WTC11 (cell line): Measurements from ENCODE around the gene WDR90. TPM values are rescaled to one million over a fixed set of nuclear protein-coding genes. Genes with fewer than 3 reads are reported as not detected.

Experiments
- ATAC-seq: fragments of 200-7000 bp; cut with Tn5 transposase; 2 replicates; pipeline ENCODE4 v1.10.0; 2021; ENCODE audit warnings: mild to moderate bottlenecking, moderate library complexity
- CTCF ChIA-PET: fragments of 300-600 bp; sonication (Branson Sonifier 250); formaldehyde crosslinking; loops from one replicate; lab custom pipeline; 2021; ENCODE audit warnings: antibody characterized with exemption; lab: Charles Lee
- POLR2A ChIA-PET: fragments of 350-600 bp; sonication (Branson Sonifier 250); formaldehyde crosslinking; loops from one replicate; lab custom pipeline; 2021; ENCODE audit warnings: antibody characterized with exemption; lab: Charles Lee
- DNase-seq: peaks from one replicate; pipeline ENCODE4 v3.0.0; 2021; ENCODE audit warnings: low spot score
- H3K27ac Mint-ChIP-seq: 2 replicates; pipeline ENCODE4 v1.8.0; 2021; ENCODE audit warnings: mixed read lengths
- H3K27me3 Mint-ChIP-seq: 2 replicates; pipeline ENCODE4 v1.8.0; 2021; ENCODE audit warnings: low read depth, mild to moderate bottlenecking, moderate library complexity, mixed read lengths
- H3K36me3 Mint-ChIP-seq: 2 replicates; pipeline ENCODE4 v1.8.0; 2021; ENCODE audit warnings: mixed read lengths
- H3K4me1 Mint-ChIP-seq: 2 replicates; pipeline ENCODE4 v1.8.0; 2022; ENCODE audit warnings: mixed read lengths
- H3K4me3 Mint-ChIP-seq: 2 replicates; pipeline ENCODE4 v1.8.0; 2021; ENCODE audit warnings: mild to moderate bottlenecking, moderate library complexity, mixed read lengths
- H3K9me3 Mint-ChIP-seq: 2 replicates; pipeline ENCODE4 v1.8.0; 2021; ENCODE audit warnings: mixed read lengths
- ATF1 ChIP-seq: sonication (generic); formaldehyde crosslinking; IDR thresholded peaks from 2 replicates; pipeline ENCODE4 v1.8.1; 2023; ENCODE audit warnings: mild to moderate bottlenecking, moderate library complexity, missing genetic modification reagents
- ESRRA ChIP-seq: sonication (generic); formaldehyde crosslinking; IDR thresholded peaks from 2 replicates; pipeline ENCODE4 v1.8.1; 2022; ENCODE audit warnings: mild to moderate bottlenecking, missing genetic modification reagents, borderline replicate concordance
- FOXJ3 ChIP-seq: sonication (generic); formaldehyde crosslinking; IDR thresholded peaks from 2 replicates; pipeline ENCODE4 v1.9.0; 2021; ENCODE audit warnings: missing genetic modification reagents, mild to moderate bottlenecking, borderline replicate concordance
- FOXK1 ChIP-seq: sonication (generic); formaldehyde crosslinking; IDR thresholded peaks from 2 replicates; pipeline ENCODE4 v1.8.0; 2022; ENCODE audit warnings: mild to moderate bottlenecking, moderate library complexity, missing genetic modification reagents
- FOXP4 ChIP-seq: sonication (generic); formaldehyde crosslinking; IDR thresholded peaks from 2 replicates; pipeline ENCODE4 v1.8.0; 2022; ENCODE audit warnings: mild to moderate bottlenecking, missing genetic modification reagents
- HMGA2 ChIP-seq: fragments of 250-450 bp; sonication (Bioruptor Pico); IDR thresholded peaks from 2 replicates; pipeline ENCODE4 v1.4.0; 2021; ENCODE audit warnings: mild to moderate bottlenecking, moderate library complexity
- NR1H2 ChIP-seq: sonication (generic); formaldehyde crosslinking; IDR thresholded peaks from 2 replicates; pipeline ENCODE4 v1.9.0; 2021; ENCODE audit warnings: mild to moderate bottlenecking, moderate library complexity, missing genetic modification reagents
- NR2C2 ChIP-seq: sonication (generic); formaldehyde crosslinking; IDR thresholded peaks from 2 replicates; pipeline ENCODE4 v1.8.0; 2022; ENCODE audit warnings: mild to moderate bottlenecking, missing genetic modification reagents
- NR3C1 ChIP-seq: sonication (generic); formaldehyde crosslinking; conservative IDR thresholded peaks from 2 replicates; pipeline ENCODE4 v1.8.1; 2023; ENCODE audit warnings: low read depth, mild to moderate bottlenecking, missing genetic modification reagents
- OVOL2 ChIP-seq: fragments of 250-450 bp; sonication (Bioruptor Pico); IDR thresholded peaks from 2 replicates; pipeline ENCODE4 v1.9.0; 2021; ENCODE audit warnings: mild to moderate bottlenecking, borderline replicate concordance
- RORB ChIP-seq: fragments of 250-450 bp; sonication (Bioruptor Pico); IDR thresholded peaks from 2 replicates; pipeline ENCODE4 v1.9.0; 2021; ENCODE audit warnings: mild to moderate bottlenecking
- TEAD4 ChIP-seq: sonication (generic); formaldehyde crosslinking; IDR thresholded peaks from 2 replicates; pipeline ENCODE4 v1.8.0; 2022; ENCODE audit warnings: mild to moderate bottlenecking, missing genetic modification reagents
- ZNF263 ChIP-seq: sonication (generic); formaldehyde crosslinking; IDR thresholded peaks from 2 replicates; pipeline ENCODE4 v1.8.1; 2022; ENCODE audit warnings: low read depth, mild to moderate bottlenecking, moderate library complexity, missing genetic modification reagents
- ZSCAN18 ChIP-seq: fragments of 250-450 bp; sonication (Bioruptor Pico); IDR thresholded peaks from 2 replicates; pipeline ENCODE4 v2.1.2; 2022; ENCODE audit warnings: mild to moderate bottlenecking, moderate library complexity
- total RNA-seq: library from RNA; stranded (reverse); gene quantifications from 3 replicates; pipeline ENCODE4 v1.2.3, GENCODE V29; 2021
- TF ChIP-seq, protein P1 (sequence below): sonication (generic); formaldehyde crosslinking; IDR thresholded peaks from 2 replicates; pipeline ENCODE4 v1.8.0; 2022; ENCODE audit warnings: mild to moderate bottlenecking, missing genetic modification reagents
- TF ChIP-seq, protein P2 (sequence below): fragments of 250-450 bp; sonication (Bioruptor Pico); IDR thresholded peaks from 2 replicates; pipeline ENCODE4 v1.9.0; 2021; ENCODE audit warnings: mild to moderate bottlenecking, borderline replicate concordance
- TF ChIP-seq, protein P3 (sequence below): sonication (generic); formaldehyde crosslinking; IDR thresholded peaks from 2 replicates; pipeline ENCODE4 v1.8.0; 2023; ENCODE audit warnings: mild to moderate bottlenecking, missing genetic modification reagents
- TF ChIP-seq, protein P4 (sequence below): fragments of 250-450 bp; sonication (Bioruptor Pico); IDR thresholded peaks from 2 replicates; pipeline ENCODE4 v1.9.0; 2021; ENCODE audit warnings: moderate library complexity, mild to moderate bottlenecking, inconsistent platforms, borderline replicate concordance

The WDR90 gene
- total RNA-seq, 1 experiment from 2014 or later, result 75.8 TPM

- TF ChIP-seq, protein P1, sequence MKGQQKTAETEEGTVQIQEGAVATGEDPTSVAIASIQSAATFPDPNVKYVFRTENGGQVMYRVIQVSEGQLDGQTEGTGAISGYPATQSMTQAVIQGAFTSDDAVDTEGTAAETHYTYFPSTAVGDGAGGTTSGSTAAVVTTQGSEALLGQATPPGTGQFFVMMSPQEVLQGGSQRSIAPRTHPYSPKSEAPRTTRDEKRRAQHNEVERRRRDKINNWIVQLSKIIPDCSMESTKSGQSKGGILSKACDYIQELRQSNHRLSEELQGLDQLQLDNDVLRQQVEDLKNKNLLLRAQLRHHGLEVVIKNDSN (CRISPR knock-in tag), result no peak
- TF ChIP-seq, protein P2, sequence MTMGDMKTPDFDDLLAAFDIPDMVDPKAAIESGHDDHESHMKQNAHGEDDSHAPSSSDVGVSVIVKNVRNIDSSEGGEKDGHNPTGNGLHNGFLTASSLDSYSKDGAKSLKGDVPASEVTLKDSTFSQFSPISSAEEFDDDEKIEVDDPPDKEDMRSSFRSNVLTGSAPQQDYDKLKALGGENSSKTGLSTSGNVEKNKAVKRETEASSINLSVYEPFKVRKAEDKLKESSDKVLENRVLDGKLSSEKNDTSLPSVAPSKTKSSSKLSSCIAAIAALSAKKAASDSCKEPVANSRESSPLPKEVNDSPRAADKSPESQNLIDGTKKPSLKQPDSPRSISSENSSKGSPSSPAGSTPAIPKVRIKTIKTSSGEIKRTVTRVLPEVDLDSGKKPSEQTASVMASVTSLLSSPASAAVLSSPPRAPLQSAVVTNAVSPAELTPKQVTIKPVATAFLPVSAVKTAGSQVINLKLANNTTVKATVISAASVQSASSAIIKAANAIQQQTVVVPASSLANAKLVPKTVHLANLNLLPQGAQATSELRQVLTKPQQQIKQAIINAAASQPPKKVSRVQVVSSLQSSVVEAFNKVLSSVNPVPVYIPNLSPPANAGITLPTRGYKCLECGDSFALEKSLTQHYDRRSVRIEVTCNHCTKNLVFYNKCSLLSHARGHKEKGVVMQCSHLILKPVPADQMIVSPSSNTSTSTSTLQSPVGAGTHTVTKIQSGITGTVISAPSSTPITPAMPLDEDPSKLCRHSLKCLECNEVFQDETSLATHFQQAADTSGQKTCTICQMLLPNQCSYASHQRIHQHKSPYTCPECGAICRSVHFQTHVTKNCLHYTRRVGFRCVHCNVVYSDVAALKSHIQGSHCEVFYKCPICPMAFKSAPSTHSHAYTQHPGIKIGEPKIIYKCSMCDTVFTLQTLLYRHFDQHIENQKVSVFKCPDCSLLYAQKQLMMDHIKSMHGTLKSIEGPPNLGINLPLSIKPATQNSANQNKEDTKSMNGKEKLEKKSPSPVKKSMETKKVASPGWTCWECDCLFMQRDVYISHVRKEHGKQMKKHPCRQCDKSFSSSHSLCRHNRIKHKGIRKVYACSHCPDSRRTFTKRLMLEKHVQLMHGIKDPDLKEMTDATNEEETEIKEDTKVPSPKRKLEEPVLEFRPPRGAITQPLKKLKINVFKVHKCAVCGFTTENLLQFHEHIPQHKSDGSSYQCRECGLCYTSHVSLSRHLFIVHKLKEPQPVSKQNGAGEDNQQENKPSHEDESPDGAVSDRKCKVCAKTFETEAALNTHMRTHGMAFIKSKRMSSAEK, result no peak
- no peak for TF ChIP-seq HMGA2 (CRISPR knock-in tag)
- TF ChIP-seq, protein P3, sequence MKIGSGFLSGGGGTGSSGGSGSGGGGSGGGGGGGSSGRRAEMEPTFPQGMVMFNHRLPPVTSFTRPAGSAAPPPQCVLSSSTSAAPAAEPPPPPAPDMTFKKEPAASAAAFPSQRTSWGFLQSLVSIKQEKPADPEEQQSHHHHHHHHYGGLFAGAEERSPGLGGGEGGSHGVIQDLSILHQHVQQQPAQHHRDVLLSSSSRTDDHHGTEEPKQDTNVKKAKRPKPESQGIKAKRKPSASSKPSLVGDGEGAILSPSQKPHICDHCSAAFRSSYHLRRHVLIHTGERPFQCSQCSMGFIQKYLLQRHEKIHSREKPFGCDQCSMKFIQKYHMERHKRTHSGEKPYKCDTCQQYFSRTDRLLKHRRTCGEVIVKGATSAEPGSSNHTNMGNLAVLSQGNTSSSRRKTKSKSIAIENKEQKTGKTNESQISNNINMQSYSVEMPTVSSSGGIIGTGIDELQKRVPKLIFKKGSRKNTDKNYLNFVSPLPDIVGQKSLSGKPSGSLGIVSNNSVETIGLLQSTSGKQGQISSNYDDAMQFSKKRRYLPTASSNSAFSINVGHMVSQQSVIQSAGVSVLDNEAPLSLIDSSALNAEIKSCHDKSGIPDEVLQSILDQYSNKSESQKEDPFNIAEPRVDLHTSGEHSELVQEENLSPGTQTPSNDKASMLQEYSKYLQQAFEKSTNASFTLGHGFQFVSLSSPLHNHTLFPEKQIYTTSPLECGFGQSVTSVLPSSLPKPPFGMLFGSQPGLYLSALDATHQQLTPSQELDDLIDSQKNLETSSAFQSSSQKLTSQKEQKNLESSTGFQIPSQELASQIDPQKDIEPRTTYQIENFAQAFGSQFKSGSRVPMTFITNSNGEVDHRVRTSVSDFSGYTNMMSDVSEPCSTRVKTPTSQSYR, result no peak
- no peak for TF ChIP-seq ZSCAN18 (CRISPR knock-in tag)
- TF ChIP-seq ESRRA (CRISPR knock-in tag), result no peak
- no peak for TF ChIP-seq FOXP4
- no peak for TF ChIP-seq ATF1 (CRISPR knock-in tag)
- no peak for TF ChIP-seq NR3C1
- no peak for TF ChIP-seq FOXK1 (CRISPR knock-in tag)
Measured at GRCh38 chr16:600781-601180, 48.4 kb upstream of the WDR90 start (continued).

GRCh38 chr16:603933-604332 lies 45.2 kb upstream of the WDR90 start:
- ATAC-seq, result no peak
- H3K4me3 Mint-ChIP-seq, result no peak overlapping the region
- POLR2A ChIA-PET, result no interaction called here

DNA sequence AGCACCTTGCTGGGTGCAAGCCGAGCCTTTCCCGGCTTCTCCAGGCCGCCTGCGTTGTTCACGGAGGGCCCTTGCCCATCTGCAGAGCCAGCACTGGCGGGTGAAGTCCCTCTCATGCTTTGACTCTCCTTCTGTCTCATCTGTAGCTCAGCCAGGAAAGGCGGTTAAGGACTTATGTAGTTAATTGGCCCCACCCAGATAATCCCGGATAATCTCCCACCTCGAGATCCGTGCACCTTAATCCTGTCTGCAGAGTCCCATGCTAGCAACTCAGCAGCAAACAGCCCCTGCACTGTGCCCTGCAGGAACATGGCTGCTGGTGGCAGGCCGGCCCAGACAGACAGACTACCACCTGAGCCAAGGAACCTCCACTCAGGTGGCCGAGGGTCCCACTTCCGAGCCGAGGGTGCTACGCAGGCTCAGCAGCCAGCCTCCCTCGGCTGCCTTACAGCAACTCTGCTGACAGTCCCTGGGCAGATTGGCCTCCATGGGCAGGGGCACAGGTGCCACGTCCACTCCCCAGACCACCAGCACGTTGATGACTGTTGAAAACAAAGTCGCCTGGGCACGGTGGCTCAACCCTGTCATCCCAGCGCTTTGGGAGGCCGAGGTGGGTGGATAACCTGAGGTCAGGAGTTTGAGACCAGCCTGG lies 42.4 kb upstream of the WDR90 start:
- no peak for ATAC-seq
- peaks cover 17% of the 10 kb centered on the region for H3K36me3 Mint-ChIP-seq
- TF ChIP-seq NR2C2 (no peak), ZNF263 (CRISPR knock-in tag) (no peak), RORB (no peak), NR1H2 (CRISPR knock-in tag) (no peak), FOXJ3 (CRISPR knock-in tag) (no peak), TEAD4 (CRISPR knock-in tag) (no peak)
- TF ChIP-seq, protein P4, sequence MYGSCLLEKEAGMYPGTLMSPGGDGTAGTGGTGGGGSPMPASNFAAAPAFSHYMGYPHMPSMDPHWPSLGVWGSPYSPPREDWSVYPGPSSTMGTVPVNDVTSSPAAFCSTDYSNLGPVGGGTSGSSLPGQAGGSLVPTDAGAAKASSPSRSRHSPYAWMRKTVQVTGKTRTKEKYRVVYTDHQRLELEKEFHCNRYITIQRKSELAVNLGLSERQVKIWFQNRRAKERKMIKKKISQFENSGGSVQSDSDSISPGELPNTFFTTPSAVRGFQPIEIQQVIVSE (CRISPR knock-in tag), result no peak
- TF ChIP-seq, all 79 proteins: peak for 0
- H3K27me3 Mint-ChIP-seq, result no peaks in the 10 kb centered on the region
- H3K4me3 Mint-ChIP-seq, result no peak overlapping the region
- no peak for DNase-seq
- H3K9me3 Mint-ChIP-seq, result peaks cover 12% of the 10 kb centered on the region
- CTCF ChIA-PET, result interaction anchor here (0.7 kb wide), 1 partner anchor 16 kb away, joined by 3 read pairs; no protein-coding TSS in a partner anchor
- H3K4me1 Mint-ChIP-seq, result peaks cover 8% of the 10 kb centered on the region
- no peak overlapping the region for H3K27ac Mint-ChIP-seq
- POLR2A ChIA-PET, result no interaction called here

More at GRCh38 chr16:603933-604332, 45.2 kb upstream of the WDR90 start:
- Mint-ChIP-seq H3K27me3 (no peaks in the 10 kb centered on the region), H3K4me1 (peaks cover 6% of the 10 kb centered on the region), H3K36me3 (peaks cover 22% of the 10 kb centered on the region), H3K9me3 (peaks cover 12% of the 10 kb centered on the region), H3K27ac (no peak overlapping the region)
- TF ChIP-seq OVOL2 (CRISPR knock-in tag), result no peak
- DNase-seq, result no peak
- CTCF ChIA-PET, result no interaction called here
